HG03457 (cell line): ENCODE data around the gene ST7L.

Source experiments
- ATAC-seq: cut with Tn5 transposase; IDR thresholded peaks from one replicate; pipeline ENCODE4 v1.9.1; 2021; ENCODE audit warnings: moderate number of reproducible peaks; ENCODE audit not compliant: unreplicated experiment

ST7L gene

GRCh38 chr1:112554411-112554810 lies 64.5 kb downstream of the ST7L start:
- no peak for ATAC-seq

GRCh38 chr1:112549590-112549989 lies 69.4 kb downstream of the ST7L start:
- no peak for ATAC-seq

- ATAC-seq = no peak
Measured at GRCh38 chr1:112548547-112548946, 70.4 kb downstream of the ST7L start.

- no peak for ATAC-seq
Measured at GRCh38 chr1:112546076-112546475, 72.9 kb downstream of the ST7L start.

- no peak for ATAC-seq
Measured at GRCh38 chr1:112544751-112545150, 74.2 kb downstream of the ST7L start.

- ATAC-seq = no peak
Measured at GRCh38 chr1:112544011-112544688, 74.8 kb downstream of the ST7L start.

GRCh38 chr1:112542206-112542973 lies 76.6 kb downstream of the ST7L start:
- ATAC-seq = no peak

GRCh38 chr1:112541299-112541698 lies 77.6 kb downstream of the ST7L start:
- ATAC-seq = no peak

GRCh38 chr1:112540226-112540794 lies 78.6 kb downstream of the ST7L start:
- ATAC-seq = no peak

GRCh38 chr1:112538883-112539282 lies 80.1 kb downstream of the ST7L start:
- no peak for ATAC-seq

GRCh38 chr1:112537456-112537855 lies 81.5 kb downstream of the ST7L start:
- no peak for ATAC-seq

- no peak for ATAC-seq
Measured at GRCh38 chr1:112536561-112536960, 82.4 kb downstream of the ST7L start.

- ATAC-seq = no peak
Measured at GRCh38 chr1:112533029-112533428, 85.9 kb downstream of the ST7L start.

- no peak for ATAC-seq
Measured at GRCh38 chr1:112532064-112532463, 86.9 kb downstream of the ST7L start.

- ATAC-seq = no peak
Measured at GRCh38 chr1:112530832-112531231, 88.1 kb downstream of the ST7L start.

GRCh38 chr1:112529301-112529700 lies 89.6 kb downstream of the ST7L start:
- ATAC-seq = no peak

GRCh38 chr1:112528076-112528475 lies 90.9 kb downstream of the ST7L start:
- ATAC-seq = no peak

GRCh38 chr1:112527266-112528010 lies 91.5 kb downstream of the ST7L start:
- ATAC-seq = no peak

- ATAC-seq = no peak
Measured at GRCh38 chr1:112524986-112525385, 94.0 kb downstream of the ST7L start.

GRCh38 chr1:112524251-112524650 lies 94.7 kb downstream of the ST7L start:
- no peak for ATAC-seq

GRCh38 chr1:112522621-112523020 lies 96.3 kb downstream of the ST7L start:
- ATAC-seq = no peak
